Naive thymus-derived CD4-positive, alpha-beta T cell (primary cell): ENCODE measurements around the gene MRC2. TPM values are rescaled to one million over a fixed set of nuclear protein-coding genes. Genes with fewer than 3 reads are reported as not detected.

Experiments
- ATAC-seq: fragments of 150-1000 bp; cut with Tn5 transposase; 2 replicates; pipeline ENCODE4 v1.10.0; 2021; ENCODE audit warnings: mild to moderate bottlenecking, moderate library complexity
- CTCF ChIA-PET: fragments of 350-600 bp; sonication (Branson Sonifier 250); formaldehyde crosslinking; loops from one replicate; lab custom pipeline; 2021; ENCODE audit warnings: antibody characterized with exemption; lab: Charles Lee
- POLR2A ChIA-PET: fragments of 350-600 bp; sonication (Branson Sonifier 250); formaldehyde crosslinking; loops from one replicate; lab custom pipeline; 2021; ENCODE audit warnings: antibody characterized with exemption, inconsistent platforms; lab: Charles Lee
- DNase-seq, 9 donors: peaks; one replicate each; pipeline versions ENCODE4 v3.0.0 to v3.0.0-alpha.2; 2020 to 2022; ENCODE audit warnings: mixed read lengths in 1 of 9
- H3K27ac ChIP-seq: one replicate; pipeline ENCODE4 v1.7.0; 2013; ENCODE audit warnings: mild to moderate bottlenecking, low read depth, low read length, moderate library complexity
- H3K27me3 ChIP-seq, 2 donors: one replicate each; pipeline ENCODE4 v1.7.0; 2013; ENCODE audit warnings: low read length in 2 of 2, mild to moderate bottlenecking in 2 of 2, moderate library complexity in 2 of 2; ENCODE audit not compliant: control insufficient read depth in 2 of 2, insufficient read depth in 2 of 2
- H3K36me3 ChIP-seq, 3 experiments: 1 replicate in 2 of 3; 2 replicates in 1 of 3; pipeline ENCODE4 v1.7.0; 2013; ENCODE audit warnings: low read length in 3 of 3, mild to moderate bottlenecking in 3 of 3, moderate library complexity in 1 of 3; ENCODE audit not compliant: insufficient read depth in 3 of 3, control insufficient read depth in 2 of 3
- H3K4me1 ChIP-seq, 2 donors: one replicate each; pipeline ENCODE4 v1.7.0; 2013; ENCODE audit warnings: low read length in 2 of 2, mild to moderate bottlenecking in 2 of 2, moderate library complexity in 1 of 2; ENCODE audit not compliant: control insufficient read depth in 2 of 2, insufficient read depth in 2 of 2
- H3K4me3 ChIP-seq: 2 replicates; pipeline ENCODE4 v1.7.0; 2013; ENCODE audit warnings: mild to moderate bottlenecking, low read length
- H3K9me3 ChIP-seq, 3 experiments: 1 replicate in 2 of 3; 2 replicates in 1 of 3; pipeline ENCODE4 v1.7.0; 2013; ENCODE audit warnings: low read length in 3 of 3; ENCODE audit not compliant: control insufficient read depth in 2 of 3
- H3K27ac Mint-ChIP-seq, 9 donors: one replicate each; pipeline ENCODE4 v1.8.0; 2020 to 2022; ENCODE audit warnings: mixed read lengths in 9 of 9, mild to moderate bottlenecking in 8 of 9, moderate library complexity in 5 of 9, inconsistent platforms in 2 of 9
- H3K27me3 Mint-ChIP-seq, 5 donors: one replicate each; pipeline ENCODE4 v1.8.0; 2021 to 2022; ENCODE audit warnings: mixed read lengths in 5 of 5, mild to moderate bottlenecking in 1 of 5
- H3K36me3 Mint-ChIP-seq, 5 donors: one replicate each; pipeline ENCODE4 v1.8.0; 2020 to 2022; ENCODE audit warnings: mixed read lengths in 5 of 5, mild to moderate bottlenecking in 3 of 5, inconsistent platforms in 1 of 5
- H3K4me1 Mint-ChIP-seq, 7 donors: one replicate each; pipeline ENCODE4 v1.8.0; 2020 to 2022; ENCODE audit warnings: mixed read lengths in 7 of 7, mild to moderate bottlenecking in 3 of 7, inconsistent platforms in 1 of 7
- H3K4me3 Mint-ChIP-seq, 10 donors: one replicate each; pipeline ENCODE4 v1.8.0; 2020 to 2022; ENCODE audit warnings: mild to moderate bottlenecking in 10 of 10, mixed read lengths in 10 of 10, moderate library complexity in 6 of 10, inconsistent platforms in 2 of 10
- H3K9me3 Mint-ChIP-seq, 11 donors: one replicate each; pipeline ENCODE4 v1.8.0; 2020 to 2022; ENCODE audit warnings: mixed read lengths in 11 of 11, mild to moderate bottlenecking in 4 of 11, inconsistent platforms in 1 of 11, moderate library complexity in 1 of 11
- intact Hi-C, 2 donors: fragments of 100-400 bp; cut with micrococcal nuclease; formaldehyde crosslinking; loops; one replicate each; pipeline ENCODE4 v1.15.1; 2023
- polyA plus RNA-seq, 2 donors: library from polyadenylated mRNA; unstranded; fragments of 300-500 nt; fragmentation: Illumina TruSeq; gene quantifications; one replicate each; pipeline ENCODE4 v1.2.3, GENCODE V29; 2021
- total RNA-seq, 6 experiments: library from RNA in 5 of 6; stranded (reverse) in 5 of 6; gene quantifications; 1 replicate in 5 of 6; 2 replicates in 1 of 6; pipeline ENCODE4 v1.2.3 and lab custom pipeline; 2021 to 2026

MRC2 gene
- total and polyA plus RNA-seq, 7 experiments from 2014 or later = 0.11 to 3.4 (median 2.2) TPM

DNA sequence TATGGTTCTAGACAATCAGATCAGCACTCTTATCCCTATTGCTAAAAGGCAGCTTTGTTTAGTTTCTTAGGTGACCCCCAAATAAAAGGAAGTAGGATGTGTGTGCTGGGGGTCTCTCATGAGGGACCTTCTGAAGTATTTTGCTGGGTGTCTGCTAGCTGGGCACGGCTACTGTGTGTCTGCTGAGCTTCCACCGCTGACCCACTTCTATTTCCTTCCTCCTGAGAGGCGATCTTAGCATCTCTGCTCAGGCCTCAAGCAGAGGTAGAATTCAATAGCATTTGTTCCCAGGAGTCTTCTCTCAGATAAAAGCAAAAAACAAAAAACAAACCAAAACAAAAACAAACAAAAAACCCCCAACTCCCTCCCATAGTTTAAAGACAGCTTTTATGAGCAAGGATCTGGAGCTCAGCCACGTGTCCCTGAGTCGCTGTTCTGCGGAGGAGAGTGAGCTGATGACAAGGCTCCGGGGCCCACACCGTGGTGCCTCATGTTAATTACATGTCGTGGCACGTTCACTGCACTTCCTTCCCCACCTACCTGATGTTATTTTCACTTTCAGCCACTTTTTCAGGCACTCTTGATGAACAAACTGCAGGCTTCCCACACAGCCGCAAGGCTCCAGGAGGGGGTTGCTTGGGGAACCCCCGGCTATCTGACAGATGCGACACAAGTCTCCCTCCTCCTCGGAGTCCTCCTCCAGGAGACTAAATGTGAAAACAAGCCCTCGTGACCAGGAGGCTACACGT lies 97.1 kb downstream of the MRC2 start:
- ChIA-PET POLR2A (interaction anchor here (0.6 to 1.1 kb wide), 2 partner anchors 145 to 241 kb away, joined by 3 to 4 read pairs; partner anchors contain the start of gene TANC2), CTCF (interaction anchor here (0.5 to 1.3 kb wide), 5 partner anchors 11 to 193 kb away, joined by 3 to 6 read pairs (median 4); no protein-coding TSS in a partner anchor)
- Mint-ChIP-seq H3K9me3 (peaks cover 0 to 6% (median 0%) of the 10 kb centered on the region in 11 donors), H3K36me3 (peaks cover 0 to 5% (median 3%) of the 10 kb centered on the region in 5 donors), H3K27me3 (peaks cover 0 to 76% (median 5%) of the 10 kb centered on the region in 5 donors), H3K4me3 (peak overlapping the region; percentile 51 to 89 (median 82)), H3K4me1 (peaks cover 16 to 26% (median 20%) of the 10 kb centered on the region in 7 donors), H3K27ac (peak overlapping the region; percentile 75 to 99 (median 96))
- ATAC-seq (peak; percentile 94), DNase-seq (peak; percentile 20 to 75 (median 64))
- intact Hi-C loops = loop anchor here (1.0 to 5.0 kb wide), 4 partner anchors 20 to 244 kb away; partner anchors contain the start of gene TANC2 (in 1 of the 2)
- H3K36me3 ChIP-seq = no peaks in the 10 kb centered on the region
- H3K9me3 ChIP-seq = no peaks in the 10 kb centered on the region
- H3K27me3 ChIP-seq = no peaks in the 10 kb centered on the region
- peaks cover 9 to 19% of the 10 kb centered on the region in 2 donors for H3K4me1 ChIP-seq
- peak overlapping the region; percentile 19 for H3K4me3 ChIP-seq
- H3K27ac ChIP-seq = peak overlapping the region; percentile 41

DNA sequence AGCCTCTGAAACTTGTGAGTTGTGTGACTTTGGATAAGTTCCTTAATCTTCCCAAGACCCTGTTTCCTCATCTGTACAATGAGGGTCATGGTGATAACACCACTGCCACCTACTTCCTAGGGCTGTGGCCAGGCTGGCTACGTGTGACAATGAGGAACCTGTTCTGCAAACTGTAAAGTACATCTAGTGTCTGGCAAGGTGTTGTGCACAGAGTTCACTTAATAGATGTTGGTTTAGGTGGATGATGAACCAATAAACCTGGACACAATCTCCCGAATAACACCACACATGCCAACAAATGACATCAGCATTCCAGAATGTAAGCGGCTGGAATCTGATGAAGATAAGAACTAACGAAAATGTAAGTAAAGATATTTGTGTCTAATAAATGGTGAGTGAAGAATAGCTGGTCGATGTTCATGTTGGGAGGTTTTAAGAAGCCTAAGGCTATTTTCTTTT lies 98.3 kb downstream of the MRC2 start:
- intact Hi-C loops = loop anchor here in 1 of 2 donors (5.0 kb wide), 1 partner anchor 241 kb away; the partner anchor contains the start of gene TANC2
- Histone ChIP-seq H3K27ac (no peak overlapping the region), H3K27me3 (no peaks in the 10 kb centered on the region), H3K4me1 (peaks cover 9 to 19% of the 10 kb centered on the region in 2 donors), H3K4me3 (no peak overlapping the region), H3K9me3 (no peaks in the 10 kb centered on the region), H3K36me3 (no peaks in the 10 kb centered on the region)
- ChIA-PET CTCF (no interaction called here), POLR2A (no interaction called here)
- Mint-ChIP-seq H3K4me3 (no peak overlapping the region), H3K4me1 (peaks cover 16 to 22% (median 20%) of the 10 kb centered on the region in 7 donors), H3K36me3 (peaks cover 0 to 4% (median 0%) of the 10 kb centered on the region in 5 donors), H3K9me3 (no peaks in the 10 kb centered on the region), H3K27ac (peak overlapping the region in 4 of 9 donors; percentile 40 to 98 (median 94)), H3K27me3 (peaks cover 0 to 67% (median 4%) of the 10 kb centered on the region in 5 donors)
- ATAC-seq (no peak), DNase-seq (no peak)

DNA sequence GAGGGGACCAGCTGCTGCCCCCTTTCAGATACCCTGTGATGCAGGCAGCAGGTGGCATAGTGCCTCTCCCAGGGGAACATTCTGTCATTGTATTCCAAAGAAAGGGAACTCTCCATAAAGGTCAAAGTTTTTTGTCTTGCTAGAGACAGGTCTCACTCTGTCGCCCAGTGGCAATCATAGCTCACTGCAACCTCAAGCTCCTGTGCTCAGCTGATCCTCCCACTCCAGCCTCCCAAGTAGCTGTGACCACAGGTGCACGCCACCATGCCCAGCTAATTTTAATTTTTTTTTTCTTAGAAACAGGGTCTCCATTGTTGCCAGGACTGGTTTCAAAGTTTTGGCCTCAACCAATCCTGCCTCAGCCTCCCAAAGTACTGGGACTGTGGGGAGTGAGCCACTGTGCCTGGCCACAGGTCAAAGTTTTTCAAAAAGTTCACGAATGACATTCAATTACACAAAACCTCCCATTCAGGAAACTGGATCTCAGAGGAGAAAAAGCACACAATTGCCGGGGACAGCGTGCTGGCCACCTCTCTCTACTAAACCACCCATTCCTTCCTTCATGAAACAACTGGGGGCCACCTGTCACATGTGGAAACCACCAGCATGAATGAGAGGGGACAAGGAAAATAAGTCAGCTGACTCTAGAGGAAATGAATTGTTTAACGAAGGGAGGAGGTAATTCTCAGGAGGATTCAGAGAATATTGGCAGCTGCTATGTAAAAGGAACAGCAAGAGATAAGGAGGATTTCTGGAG lies 100.6 kb downstream of the MRC2 start:
- H3K4me3 ChIP-seq = no peak overlapping the region
- no peaks in the 10 kb centered on the region for H3K36me3 ChIP-seq
- H3K36me3 Mint-ChIP-seq = peaks cover 0 to 4% (median 0%) of the 10 kb centered on the region in 5 donors
- ATAC-seq (no peak), DNase-seq (no peak)
- intact Hi-C loops = loop anchor here in 1 of 2 donors (5.0 kb wide), 1 partner anchor 239 kb away; the partner anchor contains the start of gene TANC2
- peaks cover 0 to 59% (median 4%) of the 10 kb centered on the region in 5 donors for H3K27me3 Mint-ChIP-seq
- H3K27me3 ChIP-seq = no peaks in the 10 kb centered on the region
- ChIA-PET POLR2A (no interaction called here), CTCF (no interaction called here)
- no peaks in the 10 kb centered on the region for H3K9me3 Mint-ChIP-seq
- no peak overlapping the region for H3K27ac ChIP-seq
- no peak overlapping the region for H3K4me3 Mint-ChIP-seq
- peaks cover 9 to 19% of the 10 kb centered on the region in 2 donors for H3K4me1 ChIP-seq
- H3K27ac Mint-ChIP-seq = no peak overlapping the region
- H3K9me3 ChIP-seq = no peaks in the 10 kb centered on the region
- peaks cover 16 to 22% (median 20%) of the 10 kb centered on the region in 7 donors for H3K4me1 Mint-ChIP-seq

DNA sequence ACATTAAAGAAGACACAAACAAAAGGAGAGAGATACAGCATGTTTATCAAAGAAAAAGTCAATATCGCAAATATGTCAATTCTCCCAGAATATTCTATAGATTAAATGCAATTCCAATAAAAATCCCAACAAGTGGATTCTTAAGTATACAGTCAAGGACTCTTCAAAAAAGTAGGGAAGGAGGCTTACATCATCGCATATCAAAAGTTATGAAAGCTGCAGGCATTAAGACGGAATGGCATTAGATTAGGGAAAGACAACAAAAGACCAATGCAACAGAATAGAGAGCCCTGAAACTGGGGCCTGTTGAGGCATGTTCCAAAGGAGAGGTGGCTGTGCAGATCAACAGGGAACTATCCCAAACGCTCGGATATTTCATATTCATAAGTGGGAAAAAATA lies 104.7 kb downstream of the MRC2 start:
- Mint-ChIP-seq H3K9me3 (no peaks in the 10 kb centered on the region), H3K4me3 (no peak overlapping the region), H3K27me3 (peaks cover 0 to 51% (median 0%) of the 10 kb centered on the region in 5 donors), H3K4me1 (no peaks in the 10 kb centered on the region), H3K27ac (no peak overlapping the region), H3K36me3 (peaks cover 0 to 4% (median 0%) of the 10 kb centered on the region in 5 donors)
- no peaks in the 10 kb centered on the region for H3K27me3 ChIP-seq
- no peak overlapping the region for H3K4me3 ChIP-seq
- DNase-seq (no peak), ATAC-seq (no peak)
- intact Hi-C loops = no loop called here
- no peaks in the 10 kb centered on the region for H3K4me1 ChIP-seq
- ChIA-PET POLR2A (no interaction called here), CTCF (no interaction called here)
- H3K36me3 ChIP-seq = no peaks in the 10 kb centered on the region
- H3K9me3 ChIP-seq = no peaks in the 10 kb centered on the region
- H3K27ac ChIP-seq = no peak overlapping the region

DNA sequence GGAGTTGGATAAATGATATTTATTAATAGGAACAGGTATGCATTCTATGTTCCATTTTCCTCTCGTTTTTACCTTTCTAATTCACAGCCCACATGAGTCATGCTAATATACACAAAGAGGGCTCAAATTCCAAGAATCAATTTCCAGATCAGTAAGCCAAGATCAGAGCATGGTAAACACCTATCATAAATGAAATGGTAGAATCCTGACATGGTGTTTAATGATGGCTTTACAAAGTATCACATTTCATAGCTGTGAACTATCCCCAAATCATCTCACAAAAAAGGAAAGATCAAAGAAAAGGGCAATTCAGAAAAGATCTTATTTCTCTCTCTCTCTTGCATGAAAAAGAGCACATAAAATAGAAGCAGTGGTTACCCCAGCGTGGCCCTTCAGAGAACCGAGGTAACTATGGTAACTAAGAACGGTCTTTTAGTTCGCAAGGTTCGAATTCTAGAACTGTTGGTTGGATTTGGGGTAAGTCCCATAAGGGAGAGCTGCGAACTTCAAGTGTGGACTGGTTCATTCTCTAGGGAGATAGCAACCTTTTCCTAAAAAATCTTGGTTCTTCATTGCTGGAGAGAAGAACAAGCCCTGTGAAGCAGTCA lies 107.7 kb downstream of the MRC2 start:
- no peak for ATAC-seq
- H3K36me3 ChIP-seq = no peaks in the 10 kb centered on the region
- Mint-ChIP-seq H3K4me3 (no peak overlapping the region), H3K9me3 (no peaks in the 10 kb centered on the region), H3K36me3 (no peaks in the 10 kb centered on the region), H3K27ac (no peak overlapping the region), H3K27me3 (peaks cover 0 to 41% (median 0%) of the 10 kb centered on the region in 5 donors), H3K4me1 (no peaks in the 10 kb centered on the region)
- no peaks in the 10 kb centered on the region for H3K9me3 ChIP-seq
- H3K27me3 ChIP-seq = no peaks in the 10 kb centered on the region
- ChIA-PET CTCF (no interaction called here), POLR2A (no interaction called here)
- intact Hi-C loops = no loop called here
- no peak for DNase-seq
- no peak overlapping the region for H3K4me3 ChIP-seq
- no peaks in the 10 kb centered on the region for H3K4me1 ChIP-seq
- no peak overlapping the region for H3K27ac ChIP-seq

DNA sequence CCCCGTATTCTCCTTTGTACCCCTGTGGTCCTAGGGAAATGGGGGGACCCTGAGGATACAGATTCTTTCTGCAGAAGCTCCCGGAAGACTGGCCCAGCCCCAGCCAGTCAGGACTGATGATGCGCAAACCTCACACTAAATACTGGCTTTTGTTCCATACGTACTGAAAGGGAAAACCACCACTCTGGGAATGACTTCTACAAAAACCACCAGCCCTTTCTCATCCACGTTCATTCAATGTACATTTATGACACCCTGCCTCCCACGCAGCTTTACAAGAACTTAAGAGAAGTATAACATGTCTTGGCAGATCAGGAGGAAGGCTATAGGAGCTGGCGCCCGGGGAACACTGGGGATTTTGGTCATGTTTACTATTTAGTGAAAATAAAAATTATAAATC lies 110.0 kb downstream of the MRC2 start:
- Histone ChIP-seq H3K9me3 (no peaks in the 10 kb centered on the region), H3K36me3 (no peaks in the 10 kb centered on the region), H3K27ac (no peak overlapping the region), H3K4me1 (no peaks in the 10 kb centered on the region), H3K4me3 (no peak overlapping the region), H3K27me3 (no peaks in the 10 kb centered on the region)
- Mint-ChIP-seq H3K9me3 (no peaks in the 10 kb centered on the region), H3K27ac (no peak overlapping the region), H3K4me1 (no peaks in the 10 kb centered on the region), H3K36me3 (no peaks in the 10 kb centered on the region), H3K27me3 (peaks cover 0 to 35% (median 0%) of the 10 kb centered on the region in 5 donors), H3K4me3 (no peak overlapping the region)
- POLR2A ChIA-PET = no interaction called here
- CTCF ChIA-PET = no interaction called here
- intact Hi-C loops = no loop called here
- ATAC-seq (no peak), DNase-seq (no peak)
